Activated CD4-positive, alpha-beta T cell treated with anti-CD3 and anti-CD28 coated beads, Interleukin-2, amount 50 U/mL, for 48 hours (primary cell): ENCODE data around the gene DNAJC1.

ENCODE experiments used
- DNase-seq, 2 experiments: peaks; one replicate each; pipeline ENCODE4 v3.0.0-alpha.2; 2020

The DNAJC1 gene

GRCh38 chr10:21754410-21755011, 249.0 kb downstream of the DNAJC1 start:
- DNase-seq, result no peak

- DNase-seq, result no peak
These were observed 249.8 kb downstream of the DNAJC1 start for GRCh38 chr10:21753497-21754270.

- DNase-seq, result no peak
These were observed 251.9 kb downstream of the DNAJC1 start for GRCh38 chr10:21751341-21752310.

- no peak for DNase-seq
These were observed 253.1 kb downstream of the DNAJC1 start for GRCh38 chr10:21750424-21750823.

- no peak for DNase-seq
These were observed 253.7 kb downstream of the DNAJC1 start for GRCh38 chr10:21749788-21750187.

GRCh38 chr10:21747809-21748208, 255.7 kb downstream of the DNAJC1 start:
- no peak for DNase-seq

GRCh38 chr10:21746118-21746517, 257.4 kb downstream of the DNAJC1 start:
- no peak for DNase-seq

- no peak for DNase-seq
These were observed 259.3 kb downstream of the DNAJC1 start for GRCh38 chr10:21744223-21744622.

- DNase-seq, result no peak
These were observed 260.7 kb downstream of the DNAJC1 start for GRCh38 chr10:21742740-21743412.

GRCh38 chr10:21740989-21741388, 262.5 kb downstream of the DNAJC1 start:
- DNase-seq, result no peak

GRCh38 chr10:21737106-21737505, 266.4 kb downstream of the DNAJC1 start:
- DNase-seq, result no peak

- no peak for DNase-seq
These were observed 269.8 kb downstream of the DNAJC1 start for GRCh38 chr10:21733710-21734109.

- peak; percentile 31 to 37 for DNase-seq
These were observed 271.3 kb downstream of the DNAJC1 start for GRCh38 chr10:21732067-21732772.

- DNase-seq, result no peak
These were observed 274.9 kb downstream of the DNAJC1 start for GRCh38 chr10:21728618-21729017.

- DNase-seq, result no peak
These were observed 275.9 kb downstream of the DNAJC1 start for GRCh38 chr10:21727452-21728168.

- DNase-seq, result no peak
These were observed 276.8 kb downstream of the DNAJC1 start for GRCh38 chr10:21726601-21727225.

- DNase-seq, result peak; percentile 23 to 40
These were observed 278.7 kb downstream of the DNAJC1 start for GRCh38 chr10:21724687-21725367.

- DNase-seq, result no peak
These were observed 279.4 kb downstream of the DNAJC1 start for GRCh38 chr10:21724020-21724589.

- DNase-seq, result no peak
These were observed 281.3 kb downstream of the DNAJC1 start for GRCh38 chr10:21722209-21722608.
